NCI-H1694 treated with DMSO at 0.1 percent for 48 hours (cell line): ENCODE data around the gene MAP2K7.
"Not testable (repeated sequence)": the region's sequence is repeated elsewhere in the genome, so short reads cannot be mapped to it uniquely, and the experiment has no call there.

ENCODE experiments used
- DNase-seq: peaks from one replicate; lab custom pipeline; 2025; lab: John Stamatoyannopoulos, UW

Gene MAP2K7

DNA sequence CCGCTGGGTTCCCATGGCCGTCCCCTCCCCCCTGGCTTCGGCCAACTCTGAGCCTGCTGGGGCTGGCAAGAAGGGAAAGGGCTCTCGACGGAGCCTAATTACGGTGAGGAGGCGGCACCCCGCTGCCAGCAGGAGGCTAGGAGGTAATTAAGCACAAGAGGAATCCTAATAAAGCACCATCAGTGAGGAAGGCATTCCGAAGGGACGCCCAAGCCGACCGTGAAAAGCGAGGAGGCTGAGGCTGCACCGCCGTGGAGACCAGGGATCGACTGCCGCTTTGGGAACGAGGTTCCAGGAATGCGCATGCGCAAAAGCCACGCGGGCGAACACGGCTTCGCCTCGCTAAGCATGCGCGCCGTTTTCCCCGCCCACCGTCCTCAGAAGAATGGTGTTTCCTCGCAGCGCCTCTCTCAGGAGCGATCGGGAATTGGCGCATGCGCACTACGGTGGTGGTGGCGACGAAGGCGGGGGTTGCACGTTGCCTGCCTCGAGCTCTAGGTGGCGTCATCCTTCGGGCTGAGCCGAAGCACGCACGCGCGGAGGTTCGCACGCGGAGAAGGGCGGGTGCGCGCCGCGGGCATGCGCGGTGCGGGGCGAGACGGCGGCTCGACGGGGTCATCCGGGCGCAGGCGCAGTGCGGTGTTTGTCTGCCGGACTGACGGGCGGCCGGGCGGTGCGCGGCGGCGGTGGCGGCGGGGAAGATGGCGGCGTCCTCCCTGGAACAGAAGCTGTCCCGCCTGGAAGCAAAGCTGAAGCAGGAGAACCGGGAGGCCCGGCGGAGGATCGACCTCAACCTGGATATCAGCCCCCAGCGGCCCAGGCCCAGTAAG, at the start of gene MAP2K7:
MAP2K7 (plus strand) TSS at position 634 of the 830 bp plus-strand sequence; CDS start at position 702, 68 bp downstream.
- peak; percentile 94 for DNase-seq

DNA sequence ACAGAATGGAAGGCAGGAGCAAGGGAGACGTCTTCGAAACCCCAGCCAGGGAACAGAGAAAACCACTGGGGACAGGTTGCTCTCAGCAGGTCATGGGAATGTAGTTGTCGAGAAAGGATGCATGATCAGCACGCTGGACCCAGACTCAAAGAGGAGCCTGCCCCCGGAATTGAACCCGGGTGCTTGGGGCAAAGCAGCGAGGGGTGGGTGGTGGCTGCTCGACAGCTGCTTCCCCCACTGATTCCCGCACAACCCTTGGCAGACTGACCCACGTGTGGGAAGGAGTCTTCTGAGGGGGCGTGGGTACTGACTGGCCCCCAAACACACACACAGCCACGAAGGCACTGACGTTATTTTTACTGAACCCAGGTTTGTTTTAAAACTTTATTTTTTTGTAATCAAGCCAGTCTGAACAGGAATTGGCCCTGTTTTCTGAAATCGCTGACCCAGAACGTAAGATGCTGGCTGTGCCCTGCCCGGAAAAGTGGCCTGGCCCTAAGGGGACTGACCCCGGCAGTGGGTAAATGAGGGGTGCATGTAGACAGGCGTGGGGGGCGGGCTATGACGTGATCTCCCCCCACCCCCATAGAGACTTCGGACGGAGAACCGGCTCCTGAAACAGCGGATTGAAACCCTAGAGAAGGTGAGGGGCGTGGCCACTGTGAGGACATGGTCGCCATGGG, 48.1 kb upstream of the MAP2K7 start:
- no peak for DNase-seq

- DNase-seq: no peak
Measured at GRCh38 chr19:7856109-7856591, 47.5 kb upstream of the MAP2K7 start.

- DNase-seq: no peak
Measured at GRCh38 chr19:7856679-7857663, 46.7 kb upstream of the MAP2K7 start.

GRCh38 chr19:7857727-7858108, 46.0 kb upstream of the MAP2K7 start:
- DNase-seq: no peak

GRCh38 chr19:7858109-7858770, 45.4 kb upstream of the MAP2K7 start:
- peak; percentile 73 for DNase-seq

- not testable (repeated sequence) for DNase-seq
Measured at GRCh38 chr19:7859087-7859486, 44.6 kb upstream of the MAP2K7 start.

DNA sequence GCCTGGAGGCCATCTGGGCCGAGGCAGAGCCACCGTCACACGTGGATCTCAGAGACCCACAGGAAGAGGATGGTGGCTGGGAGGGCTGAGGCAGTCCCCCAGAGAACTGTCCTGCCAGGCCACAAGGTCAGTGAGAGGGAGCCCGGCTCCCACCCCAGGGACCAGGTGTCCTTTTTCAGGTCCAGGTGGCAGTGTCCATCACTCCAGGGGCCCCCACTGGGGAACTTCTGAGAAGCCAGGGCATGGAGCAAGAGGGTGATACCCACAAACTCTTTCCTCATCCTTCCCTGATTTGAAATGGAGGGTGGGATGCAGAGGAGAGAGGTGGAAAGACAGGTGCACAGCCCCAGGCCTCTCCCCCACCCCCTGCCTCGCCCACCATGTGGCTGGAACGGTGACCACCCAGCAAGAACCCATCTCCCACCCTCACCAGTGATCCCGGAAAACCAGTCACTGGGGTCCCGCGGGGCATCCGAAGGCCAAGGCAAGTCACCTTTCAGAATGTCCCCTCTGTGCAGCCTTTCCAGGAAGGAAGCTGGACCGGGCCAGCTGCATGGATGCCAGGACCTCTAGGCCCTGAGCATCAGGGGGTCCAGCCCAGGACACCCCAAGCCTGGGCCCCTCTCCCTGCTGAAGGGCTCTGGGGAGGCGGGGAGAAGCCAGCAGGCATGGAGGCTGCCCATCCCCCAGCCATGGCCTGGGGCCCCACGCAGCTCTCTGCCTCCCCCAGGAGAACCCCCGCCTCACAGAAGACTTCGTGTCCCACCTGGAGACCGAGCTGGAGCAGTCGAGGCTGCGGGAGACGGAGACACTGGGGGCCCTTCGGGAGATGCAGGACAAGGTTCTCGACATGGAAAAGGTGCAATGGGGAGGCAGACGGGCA, 43.6 kb upstream of the MAP2K7 start:
- no peak for DNase-seq

DNA sequence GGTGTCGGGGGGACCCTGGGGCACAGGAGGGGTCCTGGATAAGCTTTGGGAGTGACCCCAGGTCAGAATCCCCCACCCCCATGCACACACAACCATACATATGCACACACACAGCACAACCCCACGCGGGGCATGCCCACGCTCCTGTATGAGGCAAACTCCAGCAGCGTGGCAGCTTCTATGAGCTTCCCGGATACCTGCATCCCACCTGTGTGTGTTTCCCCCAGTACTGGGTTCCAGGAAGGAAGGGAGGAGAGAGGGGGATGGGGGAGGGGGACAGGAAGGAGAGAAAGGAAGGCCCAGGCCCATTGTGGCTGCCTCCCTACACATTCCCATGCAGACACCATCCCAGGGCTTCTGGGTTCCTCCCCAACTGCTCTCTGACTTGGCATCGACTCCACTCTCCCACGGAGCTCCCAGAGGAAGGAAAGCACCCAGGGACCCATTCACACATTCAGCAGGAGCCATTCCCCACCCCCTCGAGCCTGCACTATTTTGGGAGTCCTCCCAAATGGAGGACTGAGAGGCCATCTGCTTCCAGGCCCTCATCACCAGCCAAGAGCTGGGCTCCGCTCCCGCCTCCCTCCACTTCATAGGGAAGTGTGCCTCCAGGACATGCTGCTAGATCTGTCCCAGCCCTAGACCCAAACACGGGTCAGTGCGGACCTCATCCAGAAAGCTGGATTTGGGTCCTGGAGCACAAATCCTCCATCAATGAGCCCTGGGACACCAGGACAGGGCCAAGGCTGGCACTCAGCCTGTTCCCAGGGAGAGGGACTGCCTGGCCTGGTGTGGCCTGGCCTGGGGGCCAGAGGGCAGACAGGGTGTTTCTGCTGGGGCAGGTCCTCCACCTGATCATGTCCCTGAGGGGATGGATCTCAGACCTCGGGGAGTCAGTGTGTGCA, 42.7 kb upstream of the MAP2K7 start:
- DNase-seq: peak; percentile 47

- no peak for DNase-seq
Measured at GRCh38 chr19:7861619-7862412, 41.9 kb upstream of the MAP2K7 start.

DNA sequence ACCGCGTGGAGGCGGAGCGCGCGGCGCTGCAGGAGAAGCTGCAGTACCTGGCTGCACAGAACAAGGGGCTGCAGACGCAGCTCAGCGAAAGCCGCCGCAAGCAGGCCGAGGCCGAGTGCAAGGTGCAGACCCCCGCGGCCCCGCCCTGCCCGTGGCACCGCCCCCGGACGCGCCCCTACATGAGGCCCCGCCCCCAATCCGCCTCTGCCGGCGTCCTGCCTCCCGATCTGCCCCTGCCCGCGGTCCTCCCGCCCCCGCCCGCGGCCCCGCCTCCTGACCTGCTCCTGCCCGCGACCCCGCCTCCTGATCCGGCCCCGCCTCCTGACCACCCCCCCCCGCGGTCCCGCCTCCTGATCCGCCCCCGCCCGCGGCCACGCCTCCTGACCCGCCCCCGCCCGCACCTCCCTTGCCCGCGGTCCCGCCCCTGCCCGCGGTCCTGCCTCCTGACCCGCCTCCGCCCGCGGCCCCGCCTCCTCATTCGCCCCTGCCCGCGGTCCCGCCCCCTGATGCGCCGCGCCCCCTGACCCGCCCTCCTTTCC, 41.2 kb upstream of the MAP2K7 start:
- no peak for DNase-seq

- no peak for DNase-seq
Measured at GRCh38 chr19:7863157-7863970, 40.3 kb upstream of the MAP2K7 start.

DNA sequence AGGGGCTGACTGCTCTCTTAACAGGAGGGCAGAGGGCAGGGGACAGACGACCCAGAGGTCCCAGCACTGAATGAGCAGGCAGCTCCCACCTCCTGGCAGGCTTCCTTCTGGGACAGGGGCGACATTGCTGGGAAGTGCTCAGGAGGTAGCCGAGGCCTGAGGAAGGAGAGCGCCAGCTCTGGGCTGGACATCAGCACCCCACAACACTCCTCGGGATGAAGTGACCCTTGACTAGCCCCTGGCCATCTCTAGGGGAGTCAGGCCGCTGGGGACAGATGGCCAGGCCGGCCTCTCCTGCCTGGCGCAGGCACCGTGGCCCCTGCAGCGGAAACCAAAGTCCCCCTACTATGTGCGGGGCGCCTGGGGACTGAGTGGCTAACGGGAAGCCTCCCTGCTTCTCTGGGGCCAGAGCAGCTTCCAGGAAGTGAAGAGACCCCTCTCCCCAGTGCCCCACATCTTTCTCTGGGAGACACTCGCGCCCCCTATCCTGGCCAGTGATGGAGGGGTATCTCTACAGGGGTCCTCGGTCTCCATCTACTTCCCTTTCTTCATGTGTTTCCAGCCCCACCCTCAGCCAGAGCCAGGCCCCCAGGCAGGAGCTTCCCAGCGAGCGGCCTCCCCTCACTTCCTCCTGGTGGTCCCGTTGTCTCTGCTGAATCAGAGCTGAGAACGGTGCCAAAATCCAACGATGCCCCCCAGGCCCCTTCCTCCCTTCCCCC, 39.5 kb upstream of the MAP2K7 start:
- no peak for DNase-seq

- DNase-seq: no peak
Measured at GRCh38 chr19:7864690-7865074, 39.0 kb upstream of the MAP2K7 start.

- no peak for DNase-seq
Measured at GRCh38 chr19:7865262-7865911, 38.3 kb upstream of the MAP2K7 start.

DNA sequence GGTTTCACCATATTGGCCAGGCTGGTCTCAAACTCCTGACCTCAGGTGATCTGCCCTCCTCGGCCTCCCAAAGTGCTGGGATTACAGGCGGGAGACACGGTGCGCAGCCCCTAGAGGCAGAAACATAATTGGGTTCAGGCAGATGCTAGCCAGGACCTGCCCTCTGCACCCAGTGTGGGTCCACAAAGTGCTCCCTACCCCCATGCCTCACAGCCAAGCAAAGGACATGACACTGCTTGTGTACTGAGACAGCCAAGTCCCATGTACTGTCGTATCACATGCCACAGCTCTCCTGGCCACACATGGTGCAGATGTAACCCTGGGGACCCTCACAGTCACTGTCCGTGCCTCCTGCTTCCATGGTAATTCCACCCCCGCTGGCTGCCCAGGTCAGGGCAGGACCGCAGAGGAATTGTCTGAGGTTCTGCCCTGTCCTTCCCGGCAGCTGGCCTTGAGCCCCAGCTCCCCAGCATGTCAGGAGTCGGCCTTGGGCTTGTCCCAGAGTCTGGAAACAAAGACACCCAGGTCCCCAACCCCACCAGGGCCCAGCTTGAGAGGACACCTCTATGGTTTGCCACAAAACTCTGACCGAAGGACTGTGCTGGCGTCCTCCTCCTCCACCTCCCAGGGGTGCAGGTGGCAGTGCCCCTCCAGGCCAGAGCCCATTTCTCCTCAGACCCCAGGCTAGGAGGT, 37.1 kb upstream of the MAP2K7 start:
- DNase-seq: no peak
